Mucosa of descending colon (tissue), 3 donors: ENCODE data around the gene NUP85. TPM values are rescaled to one million over a fixed set of nuclear protein-coding genes. Genes with fewer than 3 reads are reported as not detected.

Source experiments
- ATAC-seq: fragments of 200-7000 bp; cut with Tn5 transposase; one replicate; pipeline ENCODE4 v1.9.1; 2020; ENCODE audit warnings: mild to moderate bottlenecking, moderate library complexity
- DNase-seq, 3 donors: peaks; one replicate each; pipeline ENCODE4 v3.0.0-alpha.2; 2020
- H3K36me3 ChIP-seq: fragments of 200-600 bp; one replicate; pipeline ENCODE4 v1.8.0; 2021; ENCODE audit warnings: low read depth, mild to moderate bottlenecking
- H3K4me1 ChIP-seq: fragments of 200-600 bp; one replicate; pipeline ENCODE4 v1.8.0; 2021; ENCODE audit warnings: low read depth, mild to moderate bottlenecking
- H3K4me3 ChIP-seq: fragments of 200-600 bp; one replicate; pipeline ENCODE4 v1.8.0; 2021; ENCODE audit warnings: mild to moderate bottlenecking
- H3K9me3 ChIP-seq: fragments of 200-600 bp; one replicate; pipeline ENCODE4 v1.8.0; 2021; ENCODE audit warnings: mild to moderate bottlenecking
- intact Hi-C, 2 donors: fragments of 100-400 bp; cut with DNase I in 1 of 2; cut with micrococcal nuclease in 1 of 2; formaldehyde crosslinking; loops; one replicate each; pipeline versions ENCODE4 v1.11.0 to v1.11.1; 2022; cut with DNase I, micrococcal nuclease
- total RNA-seq, 3 donors: library from RNA; stranded (reverse); fragmentation: NEBNext Ultra II Directional in 2 of 3; extraction: Animal tissue kit (Norgen Biotek cat#: 25700) in 2 of 3; gene quantifications; one replicate each; pipeline versions ENCODE4 v1.2.1 to v1.2.4, GENCODE V29; 2021 to 2023
- TF ChIP-seq, protein P1 (sequence below): fragments of 200-600 bp; IDR thresholded peaks from one replicate; pipeline ENCODE4 v1.8.0; 2022; ENCODE audit warnings: antibody characterized with exemption, mild to moderate bottlenecking
- donor health status: DM: no; HTN: no; CAD: no; lungs with moderate emphysema.
- donor health status: DM: no; HTN: no; CAD: no.
- donor health status: DM: no; HTN: yes; CAD: no.

Gene NUP85
- total RNA-seq, 3 donors from 2014 or later = 48.4 to 63.4 (median 62.2) TPM

DNA sequence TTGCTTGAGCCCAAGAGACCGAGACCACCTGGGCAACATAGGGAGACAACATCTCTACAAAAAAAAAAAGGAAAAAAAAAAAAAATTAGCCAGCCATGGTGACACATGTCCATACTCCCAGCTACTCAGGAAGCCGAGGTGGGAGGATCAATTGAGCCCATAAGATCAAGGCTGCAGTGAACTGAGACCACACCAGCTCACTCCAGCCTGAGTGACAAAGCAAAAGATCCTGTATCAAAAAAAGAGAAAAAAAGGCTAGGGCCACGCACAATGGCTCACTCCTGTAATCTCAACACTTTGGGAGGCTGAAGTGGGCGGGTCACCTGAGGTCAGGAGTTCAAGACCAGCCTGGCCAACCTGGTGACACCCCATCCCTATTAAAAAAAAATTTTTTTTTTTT lies 36.5 kb upstream of the NUP85 start:
- intact Hi-C loops = no loop called here
- TF ChIP-seq, protein P1, sequence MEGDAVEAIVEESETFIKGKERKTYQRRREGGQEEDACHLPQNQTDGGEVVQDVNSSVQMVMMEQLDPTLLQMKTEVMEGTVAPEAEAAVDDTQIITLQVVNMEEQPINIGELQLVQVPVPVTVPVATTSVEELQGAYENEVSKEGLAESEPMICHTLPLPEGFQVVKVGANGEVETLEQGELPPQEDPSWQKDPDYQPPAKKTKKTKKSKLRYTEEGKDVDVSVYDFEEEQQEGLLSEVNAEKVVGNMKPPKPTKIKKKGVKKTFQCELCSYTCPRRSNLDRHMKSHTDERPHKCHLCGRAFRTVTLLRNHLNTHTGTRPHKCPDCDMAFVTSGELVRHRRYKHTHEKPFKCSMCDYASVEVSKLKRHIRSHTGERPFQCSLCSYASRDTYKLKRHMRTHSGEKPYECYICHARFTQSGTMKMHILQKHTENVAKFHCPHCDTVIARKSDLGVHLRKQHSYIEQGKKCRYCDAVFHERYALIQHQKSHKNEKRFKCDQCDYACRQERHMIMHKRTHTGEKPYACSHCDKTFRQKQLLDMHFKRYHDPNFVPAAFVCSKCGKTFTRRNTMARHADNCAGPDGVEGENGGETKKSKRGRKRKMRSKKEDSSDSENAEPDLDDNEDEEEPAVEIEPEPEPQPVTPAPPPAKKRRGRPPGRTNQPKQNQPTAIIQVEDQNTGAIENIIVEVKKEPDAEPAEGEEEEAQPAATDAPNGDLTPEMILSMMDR = no peak
- Histone ChIP-seq H3K4me3 (no peak overlapping the region), H3K9me3 (no peaks in the 10 kb centered on the region), H3K4me1 (no peaks in the 10 kb centered on the region), H3K36me3 (no peaks in the 10 kb centered on the region)
- no peak for ATAC-seq
- no peak for DNase-seq

DNA sequence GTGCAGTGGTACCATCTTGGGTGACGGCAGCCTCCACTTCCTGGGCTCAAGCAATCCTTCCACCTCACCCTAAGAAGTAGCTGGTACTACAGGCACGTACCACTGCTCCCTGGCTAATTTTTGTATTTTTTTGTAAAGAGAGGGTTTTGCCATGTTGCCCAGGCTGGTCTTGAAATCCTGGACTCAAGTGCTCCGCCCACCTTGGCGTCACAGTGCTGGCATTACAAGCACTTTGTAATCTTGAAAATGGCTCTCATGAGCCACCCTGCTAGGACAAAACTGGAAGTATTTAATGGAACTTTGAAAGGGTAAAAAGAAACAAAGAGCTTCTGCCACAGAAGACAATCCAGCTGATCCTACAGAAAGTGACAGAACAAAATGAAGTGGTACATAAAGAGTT lies 32.0 kb upstream of the NUP85 start:
- no peaks in the 10 kb centered on the region for H3K4me1 ChIP-seq
- H3K9me3 ChIP-seq = no peaks in the 10 kb centered on the region
- intact Hi-C loops = loop anchor here in 1 of 2 donors (10.0 kb wide), 1 partner anchor 59 kb away; no protein-coding TSS in a partner anchor
- TF ChIP-seq, protein P1 = no peak
- no peaks in the 10 kb centered on the region for H3K36me3 ChIP-seq
- DNase-seq (no peak), ATAC-seq (no peak)
- H3K4me3 ChIP-seq = no peak overlapping the region

DNA sequence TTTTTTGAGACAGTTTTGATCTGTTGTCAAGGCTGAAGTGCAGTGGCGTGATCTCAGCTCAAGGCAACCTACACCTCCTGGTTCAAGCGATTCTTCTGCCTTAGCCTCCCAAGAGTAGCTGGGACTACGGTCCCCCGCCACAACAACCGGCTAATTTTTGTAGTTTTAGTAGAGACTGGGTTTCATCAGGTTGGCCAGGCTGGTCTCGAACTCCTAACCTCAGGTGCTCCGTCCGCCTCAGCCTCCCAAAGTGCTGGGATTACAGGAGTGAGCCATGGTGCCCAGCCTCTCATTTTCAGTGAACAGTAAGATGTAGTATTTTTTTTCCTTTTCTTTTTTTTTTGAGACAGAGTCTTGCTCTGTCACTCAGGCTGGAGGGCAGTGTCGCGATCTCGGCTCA lies 30.5 kb upstream of the NUP85 start:
- TF ChIP-seq, protein P1 = no peak
- intact Hi-C loops = loop anchor here in 1 of 2 donors (10.0 kb wide), 1 partner anchor 60 kb away; no protein-coding TSS in a partner anchor
- Histone ChIP-seq H3K4me3 (no peak overlapping the region), H3K9me3 (no peaks in the 10 kb centered on the region), H3K4me1 (peaks cover under 1% of the 10 kb centered on the region), H3K36me3 (no peaks in the 10 kb centered on the region)
- no peak for ATAC-seq
- DNase-seq = no peak

DNA sequence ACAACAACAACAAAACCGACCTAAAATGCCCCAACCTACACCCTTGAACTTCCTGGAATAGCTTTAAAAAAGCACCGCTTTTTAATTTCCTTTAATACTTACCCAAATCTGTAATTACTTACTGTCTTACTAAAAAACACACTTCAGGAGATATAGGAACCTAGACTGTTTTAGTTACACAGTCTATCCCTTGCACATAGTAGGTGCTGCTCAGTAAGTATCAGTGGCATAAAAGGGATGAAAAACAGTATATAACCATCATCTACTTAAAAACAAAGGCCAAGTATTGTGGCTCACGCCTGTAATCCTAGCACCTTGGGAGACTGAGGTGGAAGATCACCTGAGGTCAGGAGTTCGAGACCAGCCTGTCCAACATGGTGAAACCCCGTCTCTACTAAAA lies 28.9 kb upstream of the NUP85 start:
- H3K4me1 ChIP-seq = peaks cover 5% of the 10 kb centered on the region
- TF ChIP-seq, protein P1 = no peak
- ATAC-seq (no peak), DNase-seq (no peak)
- no peaks in the 10 kb centered on the region for H3K9me3 ChIP-seq
- no peak overlapping the region for H3K4me3 ChIP-seq
- H3K36me3 ChIP-seq = no peaks in the 10 kb centered on the region
- intact Hi-C loops = loop anchor here in 1 of 2 donors (10.0 kb wide), 1 partner anchor 62 kb away; no protein-coding TSS in a partner anchor

DNA sequence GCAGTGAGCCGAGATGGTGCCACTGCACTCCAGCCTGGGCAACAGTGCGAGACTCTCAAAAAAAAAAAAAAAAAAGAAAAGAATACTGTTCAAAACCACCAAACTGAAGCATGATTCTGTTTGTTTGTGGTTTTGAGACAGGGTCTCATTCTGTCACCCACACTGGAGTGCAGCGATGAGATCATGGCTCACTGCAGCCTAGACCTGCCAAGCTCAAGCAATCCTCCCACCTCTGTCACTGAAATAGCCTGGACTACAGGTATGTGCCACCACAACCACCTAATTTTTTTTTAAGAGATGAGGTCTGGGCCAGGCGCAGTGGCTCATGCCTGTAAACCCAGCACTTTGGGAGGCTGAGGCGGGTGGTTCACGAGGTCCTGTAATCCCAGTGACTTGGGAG lies 27.0 kb upstream of the NUP85 start:
- Histone ChIP-seq H3K9me3 (no peaks in the 10 kb centered on the region), H3K4me1 (peaks cover 8% of the 10 kb centered on the region), H3K36me3 (no peaks in the 10 kb centered on the region), H3K4me3 (no peak overlapping the region)
- TF ChIP-seq, protein P1 = no peak
- DNase-seq (no peak), ATAC-seq (no peak)
- intact Hi-C loops = loop anchor here in 1 of 2 donors (10.0 kb wide), 1 partner anchor 64 kb away; no protein-coding TSS in a partner anchor

DNA sequence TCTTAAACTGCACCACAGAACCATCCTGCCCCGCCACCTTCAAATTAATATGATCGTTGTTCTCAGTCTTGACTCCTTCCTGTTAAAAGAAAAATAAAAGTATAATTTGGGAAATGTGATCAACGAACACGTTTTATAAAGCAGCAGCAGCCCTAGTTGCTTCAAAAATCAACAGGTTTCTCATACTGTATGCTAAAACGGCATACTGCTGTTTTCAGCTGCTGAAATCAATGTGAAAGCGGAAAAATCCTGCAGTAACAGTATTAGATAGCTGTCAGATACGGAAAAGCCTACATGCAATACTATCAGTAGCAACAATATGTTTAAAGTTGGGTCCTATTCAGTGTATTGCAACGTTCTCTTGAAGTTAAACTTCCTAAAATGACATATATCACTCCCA lies 24.4 kb upstream of the NUP85 start:
- Histone ChIP-seq H3K9me3 (no peaks in the 10 kb centered on the region), H3K4me1 (peaks cover 8% of the 10 kb centered on the region), H3K4me3 (no peak overlapping the region), H3K36me3 (no peaks in the 10 kb centered on the region)
- TF ChIP-seq, protein P1 = no peak
- DNase-seq = no peak
- no peak for ATAC-seq
- intact Hi-C loops = no loop called here
